GM10266 (cell line): Measurements from ENCODE around the gene SRRM2.

ENCODE experiments used
- DNase-seq: peaks from one replicate; pipeline ENCODE4 v3.0.0; 2012; ENCODE audit errors: extremely low spot score
- CTCF ChIP-seq: IDR thresholded peaks from 2 replicates; pipeline ENCODE4 v1.5.1; 2012; ENCODE audit warnings: mild to moderate bottlenecking, low read depth; ENCODE audit not compliant: control insufficient read depth, insufficient read depth; ENCODE audit errors: missing control alignments

Gene SRRM2

GRCh38 chr16:2749936-2750335 is 2.5 kb upstream of the SRRM2 start:
- no peak for DNase-seq
- TF ChIP-seq CTCF = no peak

- TF ChIP-seq CTCF = no peak
- DNase-seq = peak; percentile 85
These were observed 832 bp upstream of the SRRM2 start for GRCh38 chr16:2751577-2752034.

GRCh38 chr16:2752850-2753732 is 653 bp downstream of the SRRM2 start:
- no peak for TF ChIP-seq CTCF
- DNase-seq = peak; percentile 91

GRCh38 chr16:2753733-2754020 is 1.2 kb downstream of the SRRM2 start:
- no peak for DNase-seq
- no peak for TF ChIP-seq CTCF

GRCh38 chr16:2755158-2755557 is 2.7 kb downstream of the SRRM2 start:
- TF ChIP-seq CTCF = no peak
- no peak for DNase-seq

GRCh38 chr16:2756288-2757015 is 4.0 kb downstream of the SRRM2 start:
- DNase-seq = no peak
- no peak for TF ChIP-seq CTCF

GRCh38 chr16:2757344-2757743 is 4.9 kb downstream of the SRRM2 start:
- TF ChIP-seq CTCF = no peak
- no peak for DNase-seq
